Ascending aorta (tissue), 2 donors: ENCODE measurements around the gene ACO2. TPM values are rescaled to one million over a fixed set of nuclear protein-coding genes. Genes with fewer than 3 reads are reported as not detected.

Experiments
- DNase-seq, 2 donors: peaks; one replicate each; pipeline ENCODE4 v3.0.0-alpha.2; 2019; ENCODE audit warnings: low spot score in 2 of 2
- H3K27ac ChIP-seq, 2 donors: fragments of 200-600 bp; sonication (generic); one replicate each; pipeline ENCODE4 v1.5.1; 2016 to 2017; ENCODE audit warnings: mild to moderate bottlenecking in 1 of 2
- H3K27me3 ChIP-seq: fragments of 200-600 bp; sonication (generic); one replicate; pipeline ENCODE4 v1.5.1; 2017
- H3K36me3 ChIP-seq, 2 donors: fragments of 200-600 bp; sonication (generic); one replicate each; pipeline ENCODE4 v1.5.1; 2016
- H3K4me1 ChIP-seq, 2 donors: fragments of 200-600 bp; sonication (generic); one replicate each; pipeline ENCODE4 v1.5.1; 2016 to 2017; ENCODE audit warnings: mild to moderate bottlenecking in 1 of 2
- H3K4me3 ChIP-seq, 2 donors: fragments of 200-600 bp; sonication (generic); one replicate each; pipeline ENCODE4 v1.5.1; 2016 to 2017; ENCODE audit warnings: mild to moderate bottlenecking in 1 of 2
- H3K9me3 ChIP-seq, 2 donors: fragments of 200-600 bp; sonication (generic); one replicate each; pipeline ENCODE4 v1.5.1; 2016
- CTCF ChIP-seq, 3 experiments: fragments of 200-600 bp in 2 of 3; fragments of 450-650 bp in 1 of 3; sonication (generic) in 2 of 3; IDR thresholded peaks; one replicate each; pipeline ENCODE4 v1.5.1; 2016 to 2019; ENCODE audit warnings: antibody characterized with exemption in 3 of 3, mild to moderate bottlenecking in 1 of 3, moderate library complexity in 1 of 3
- intact Hi-C: fragments of 100-400 bp; cut with DNase I; formaldehyde crosslinking; loops from one replicate; pipeline ENCODE4 v1.15.1; 2023
- total RNA-seq: library from RNA; depleted of rRNA; stranded (reverse); fragments of >200 nt; gene quantifications from one replicate; pipeline ENCODE4 v1.1.0, GENCODE V29; 2016

ACO2 gene
- total RNA-seq, 1 donor from 2014 or later, result 81.1 TPM

- Histone ChIP-seq H3K9me3 (no peaks in the 10 kb centered on the region), H3K36me3 (peaks cover 4 to 9% of the 10 kb centered on the region in 2 donors), H3K27me3 (no peaks in the 10 kb centered on the region), H3K27ac (peak overlapping the region in 1 of 2 donors; percentile 1), H3K4me3 (peak overlapping the region in 1 of 2 donors; percentile 92), H3K4me1 (peaks cover 7 to 26% of the 10 kb centered on the region in 2 donors)
- no peak for DNase-seq
- no peak for TF ChIP-seq CTCF (IDR thresholded peaks at IDR 0.05)
- intact Hi-C loops, result no loop called here
These were observed 73.3 kb downstream of the ACO2 start for GRCh38 chr22:41542224-41542623.

GRCh38 chr22:41543854-41544670 lies 75.1 kb downstream of the ACO2 start, which contains the start of gene POLR3H:
POLR3H (minus strand) TSS chr22:41544470; CDS start chr22:41544101, 369 bp downstream.
- peak within 1 kb of the TSS; percentile 85 to 92 for H3K4me3 ChIP-seq
- H3K27ac ChIP-seq, result peak within 1 kb of the TSS; percentile 87
- TF ChIP-seq CTCF (IDR thresholded peaks at IDR 0.05), result peak; percentile 59 to 70 (median 68)
- H3K4me1 ChIP-seq, result peaks cover 7 to 26% of the 10 kb centered on the region in 2 donors
- intact Hi-C loops, result loop anchor here (1.0 to 2.0 kb wide), 4 partner anchors 13 to 77 kb away; partner anchors contain the start of genes DESI1, PMM1 and XRCC6
- no peaks in the 10 kb centered on the region for H3K9me3 ChIP-seq
- DNase-seq, result peak; percentile 95 to 99
- peaks cover 4 to 9% of the 10 kb centered on the region in 2 donors for H3K36me3 ChIP-seq
- no peaks in the 10 kb centered on the region for H3K27me3 ChIP-seq

GRCh38 chr22:41544671-41545476 lies 76.0 kb downstream of the ACO2 start:
- Histone ChIP-seq H3K36me3 (peaks cover 4 to 9% of the 10 kb centered on the region in 2 donors), H3K9me3 (no peaks in the 10 kb centered on the region), H3K27me3 (no peaks in the 10 kb centered on the region), H3K4me3 (peak overlapping the region; percentile 85 to 92), H3K4me1 (peaks cover 7 to 26% of the 10 kb centered on the region in 2 donors), H3K27ac (no peak overlapping the region)
- intact Hi-C loops, result loop anchor here (1.0 to 2.0 kb wide), 3 partner anchors 12 to 76 kb away; partner anchors contain the start of genes DESI1, PMM1 and XRCC6
- no peak for DNase-seq
- no peak for TF ChIP-seq CTCF (IDR thresholded peaks at IDR 0.05)

- no peak for DNase-seq
- Histone ChIP-seq H3K36me3 (no peaks in the 10 kb centered on the region), H3K4me1 (peaks cover 0 to 7% of the 10 kb centered on the region in 2 donors), H3K27me3 (no peaks in the 10 kb centered on the region), H3K27ac (no peak overlapping the region), H3K9me3 (no peaks in the 10 kb centered on the region), H3K4me3 (no peak overlapping the region)
- intact Hi-C loops, result no loop called here
- TF ChIP-seq CTCF (IDR thresholded peaks at IDR 0.05), result no peak
These were observed 79.9 kb downstream of the ACO2 start for GRCh38 chr22:41548830-41549211.

- Histone ChIP-seq H3K36me3 (no peaks in the 10 kb centered on the region), H3K4me3 (no peak overlapping the region), H3K27ac (no peak overlapping the region), H3K4me1 (no peaks in the 10 kb centered on the region), H3K9me3 (no peaks in the 10 kb centered on the region), H3K27me3 (no peaks in the 10 kb centered on the region)
- no peak for TF ChIP-seq CTCF (IDR thresholded peaks at IDR 0.05)
- intact Hi-C loops, result no loop called here
- no peak for DNase-seq
These were observed 82.1 kb downstream of the ACO2 start for GRCh38 chr22:41550952-41551491.
